ENCODE data around the gene ID3.

DNA sequence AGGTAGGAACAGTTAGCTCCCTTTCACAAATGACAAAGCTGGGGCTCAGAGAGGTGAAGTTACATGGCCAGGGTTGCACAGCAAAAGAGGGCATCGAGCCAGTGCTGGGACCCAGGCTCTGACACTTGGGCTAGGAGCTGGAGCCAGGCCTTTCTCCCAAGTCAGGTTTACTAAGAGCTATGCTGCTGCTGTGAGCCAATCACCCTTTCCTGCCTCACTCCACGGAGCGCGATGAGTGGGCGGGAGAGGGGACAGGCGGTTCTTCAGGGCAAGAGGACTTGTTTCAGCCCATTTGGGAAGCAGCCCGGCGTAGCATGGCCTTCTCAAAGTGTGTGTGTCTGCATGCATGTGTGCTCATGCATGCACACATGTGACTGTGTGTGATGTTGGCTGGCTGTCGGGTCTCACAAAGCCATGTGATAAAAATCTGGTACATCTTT is 10.6 kb downstream of the ID3 start:
- TF ChIP-seq, protein P1, sequence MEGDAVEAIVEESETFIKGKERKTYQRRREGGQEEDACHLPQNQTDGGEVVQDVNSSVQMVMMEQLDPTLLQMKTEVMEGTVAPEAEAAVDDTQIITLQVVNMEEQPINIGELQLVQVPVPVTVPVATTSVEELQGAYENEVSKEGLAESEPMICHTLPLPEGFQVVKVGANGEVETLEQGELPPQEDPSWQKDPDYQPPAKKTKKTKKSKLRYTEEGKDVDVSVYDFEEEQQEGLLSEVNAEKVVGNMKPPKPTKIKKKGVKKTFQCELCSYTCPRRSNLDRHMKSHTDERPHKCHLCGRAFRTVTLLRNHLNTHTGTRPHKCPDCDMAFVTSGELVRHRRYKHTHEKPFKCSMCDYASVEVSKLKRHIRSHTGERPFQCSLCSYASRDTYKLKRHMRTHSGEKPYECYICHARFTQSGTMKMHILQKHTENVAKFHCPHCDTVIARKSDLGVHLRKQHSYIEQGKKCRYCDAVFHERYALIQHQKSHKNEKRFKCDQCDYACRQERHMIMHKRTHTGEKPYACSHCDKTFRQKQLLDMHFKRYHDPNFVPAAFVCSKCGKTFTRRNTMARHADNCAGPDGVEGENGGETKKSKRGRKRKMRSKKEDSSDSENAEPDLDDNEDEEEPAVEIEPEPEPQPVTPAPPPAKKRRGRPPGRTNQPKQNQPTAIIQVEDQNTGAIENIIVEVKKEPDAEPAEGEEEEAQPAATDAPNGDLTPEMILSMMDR (IDR thresholded peaks at IDR 0.05): no peak
- TF ChIP-seq POLR2A (IDR thresholded peaks at IDR 0.05): no peak
